Calu3 (cell line): ENCODE results near the gene RAI2. TPM values are rescaled to one million over a fixed set of nuclear protein-coding genes. Genes with fewer than 3 reads are reported as not detected.
A peak's percentile ranks its signal among the peaks of the same experiment; 100 is the strongest.

ENCODE experiments used
- BruUV-seq: library from RNA; stranded (reverse); fragments of 400-500 nt; replicated peaks from 2 replicates; lab custom pipeline; 2021; lab: Mats Ljungman, UMichigan
- CTCF ChIA-PET: fragments of 300-600 bp; sonication (Branson Sonifier 250); formaldehyde crosslinking; loops from one replicate; lab custom pipeline; 2022; ENCODE audit warnings: antibody characterized with exemption; lab: Charles Lee
- DNase-seq: peaks from one replicate; pipeline ENCODE4 v3.0.0; 2022
- H3K27ac Mint-ChIP-seq: one replicate; pipeline ENCODE4 v1.8.0; 2022; ENCODE audit warnings: mixed read lengths; ENCODE audit not compliant: unreplicated experiment
- H3K27me3 Mint-ChIP-seq: one replicate; pipeline ENCODE4 v1.8.0; 2022; ENCODE audit warnings: mixed read lengths; ENCODE audit not compliant: unreplicated experiment
- H3K36me3 Mint-ChIP-seq: one replicate; pipeline ENCODE4 v1.8.0; 2022; ENCODE audit warnings: mild to moderate bottlenecking, moderate library complexity, mixed read lengths; ENCODE audit not compliant: insufficient read depth, unreplicated experiment
- H3K4me1 Mint-ChIP-seq: one replicate; pipeline ENCODE4 v1.8.0; 2022; ENCODE audit warnings: mild to moderate bottlenecking, low read depth, mixed read lengths; ENCODE audit not compliant: unreplicated experiment
- H3K4me3 Mint-ChIP-seq: one replicate; pipeline ENCODE4 v1.8.0; 2022; ENCODE audit warnings: mild to moderate bottlenecking, low read depth, moderate library complexity, mixed read lengths; ENCODE audit not compliant: unreplicated experiment
- H3K9me3 Mint-ChIP-seq: one replicate; pipeline ENCODE4 v1.8.0; 2022; ENCODE audit warnings: low read depth, mixed read lengths; ENCODE audit not compliant: unreplicated experiment
- CTCF ChIP-seq: fragments of 200-600 bp; IDR thresholded peaks from one replicate; pipeline ENCODE4 v1.8.0; 2022; ENCODE audit warnings: antibody characterized with exemption; ENCODE audit not compliant: unreplicated experiment
- intact Hi-C: fragments of 100-400 bp; cut with micrococcal nuclease; formaldehyde crosslinking; loops from one replicate; pipeline ENCODE4 v1.10.0; 2022; ENCODE audit not compliant: unreplicated experiment
- total RNA-seq: library from RNA; stranded (reverse); gene quantifications from 2 replicates; pipeline ENCODE4 v1.2.3, GENCODE V29; 2022

Gene RAI2
- total RNA-seq, 1 experiment from 2014 or later: 0.33 TPM

- H3K27me3 Mint-ChIP-seq: peaks cover 83% of the 10 kb centered on the region
- H3K9me3 Mint-ChIP-seq: no peaks in the 10 kb centered on the region
- no peak overlapping the region for H3K4me3 Mint-ChIP-seq
- no peaks in the 10 kb centered on the region for H3K36me3 Mint-ChIP-seq
- no TSS peak for BruUV-seq
- intact Hi-C loops: loop anchor here (10.0 kb wide), 1 partner anchor 131 kb away; no protein-coding TSS in a partner anchor
- DNase-seq: no peak
- H3K4me1 Mint-ChIP-seq: no peaks in the 10 kb centered on the region
- TF ChIP-seq CTCF: no peak
- CTCF ChIA-PET: no interaction called here
- H3K27ac Mint-ChIP-seq: no peak overlapping the region
These were observed 15.0 kb upstream of the RAI2 start for GRCh38 chrX:17876135-17876534.

- CTCF ChIA-PET: no interaction called here
- no TSS peak for BruUV-seq
- Mint-ChIP-seq H3K4me3 (no peak overlapping the region), H3K27me3 (peaks cover 56% of the 10 kb centered on the region), H3K4me1 (no peaks in the 10 kb centered on the region), H3K9me3 (no peaks in the 10 kb centered on the region), H3K27ac (no peak overlapping the region), H3K36me3 (no peaks in the 10 kb centered on the region)
- DNase-seq: no peak
- intact Hi-C loops: no loop called here
- no peak for TF ChIP-seq CTCF
These were observed 8.5 kb upstream of the RAI2 start for GRCh38 chrX:17869580-17869979.

- DNase-seq: no peak
- Mint-ChIP-seq H3K9me3 (no peaks in the 10 kb centered on the region), H3K27ac (no peak overlapping the region), H3K36me3 (peaks cover 4% of the 10 kb centered on the region), H3K27me3 (peaks cover 96% of the 10 kb centered on the region), H3K4me1 (peaks cover 7% of the 10 kb centered on the region), H3K4me3 (peak overlapping the region; percentile 49)
- CTCF ChIA-PET: no interaction called here
- intact Hi-C loops: no loop called here
- BruUV-seq: no TSS peak
- no peak for TF ChIP-seq CTCF
These were observed 452 bp upstream of the RAI2 start for GRCh38 chrX:17861489-17862011.

- Mint-ChIP-seq H3K27me3 (peaks cover 96% of the 10 kb centered on the region), H3K4me1 (peaks cover 7% of the 10 kb centered on the region), H3K36me3 (peaks cover 4% of the 10 kb centered on the region), H3K4me3 (peak overlapping the region; percentile 55), H3K27ac (no peak overlapping the region), H3K9me3 (no peaks in the 10 kb centered on the region)
- CTCF ChIA-PET: interaction anchor here (0.6 kb wide), 1 partner anchor 517 kb away, joined by 8 read pairs; no protein-coding TSS in a partner anchor
- TF ChIP-seq CTCF: no peak
- no TSS peak for BruUV-seq
- intact Hi-C loops: no loop called here
- DNase-seq: no peak
These were observed 818 bp downstream of the RAI2 start for GRCh38 chrX:17860179-17860780.
